ENCODE measurements around the gene ADCY10. TPM values are rescaled to one million over a fixed set of nuclear protein-coding genes. Genes with fewer than 3 reads are reported as not detected.
"Not testable (repeated sequence)": the region's sequence is repeated elsewhere in the genome, so short reads cannot be mapped to it uniquely, and the experiment has no call there.

Gene ADCY10
- total RNA-seq, 1 donor from 2014 or later: not detected

GRCh38 chr1:167933788-167934187, 19.9 kb upstream of the ADCY10 start:
- intact Hi-C loops (cut with DNase I): loop anchor here (10.0 kb wide), 1 partner anchor 151 kb away; no protein-coding TSS in a partner anchor
- ATAC-seq (no peak), DNase-seq (ENCODE audit: missing footprints) (no peak)

GRCh38 chr1:167929725-167930124, 15.8 kb upstream of the ADCY10 start:
- intact Hi-C loops (cut with DNase I): loop anchor here (10.0 kb wide), 1 partner anchor 155 kb away; no protein-coding TSS in a partner anchor
- no peak for DNase-seq (ENCODE audit: missing footprints)
- no peak for ATAC-seq

- DNase-seq (ENCODE audit: missing footprints); intact Hi-C loops (cut with DNase I); ATAC-seq: not testable (repeated sequence)
Measured at GRCh38 chr1:167928919-167929318, 15.0 kb upstream of the ADCY10 start.

GRCh38 chr1:167928457-167928852, 14.5 kb upstream of the ADCY10 start:
- intact Hi-C loops (cut with DNase I): no loop called here
- no peak for ATAC-seq
- no peak for DNase-seq (ENCODE audit: missing footprints)

- intact Hi-C loops (cut with DNase I): no loop called here
- no peak for ATAC-seq
- no peak for DNase-seq (ENCODE audit: missing footprints)
Measured at GRCh38 chr1:167927046-167927754, 13.3 kb upstream of the ADCY10 start.

- no peak for DNase-seq (ENCODE audit: missing footprints)
- no peak for ATAC-seq
- intact Hi-C loops (cut with DNase I): no loop called here
Measured at GRCh38 chr1:167926486-167926997, 12.6 kb upstream of the ADCY10 start.

GRCh38 chr1:167924543-167925231, 10.8 kb upstream of the ADCY10 start:
- ATAC-seq (no peak), DNase-seq (ENCODE audit: missing footprints) (no peak)
- intact Hi-C loops (cut with DNase I): no loop called here

GRCh38 chr1:167924102-167924501, 10.2 kb upstream of the ADCY10 start:
- no peak for ATAC-seq
- no peak for DNase-seq (ENCODE audit: missing footprints)
- intact Hi-C loops (cut with DNase I): no loop called here

- intact Hi-C loops (cut with DNase I): no loop called here
- DNase-seq (ENCODE audit: missing footprints) (no peak), ATAC-seq (no peak)
Measured at GRCh38 chr1:167923324-167924056, 9.6 kb upstream of the ADCY10 start.

GRCh38 chr1:167922611-167923074, 8.7 kb upstream of the ADCY10 start:
- ATAC-seq (no peak), DNase-seq (ENCODE audit: missing footprints) (no peak)
- intact Hi-C loops (cut with DNase I): no loop called here

GRCh38 chr1:167922023-167922422, 8.1 kb upstream of the ADCY10 start:
- ATAC-seq: peak; percentile 59
- DNase-seq (ENCODE audit: missing footprints): no peak
- intact Hi-C loops (cut with DNase I): no loop called here

GRCh38 chr1:167916766-167917511, 3.0 kb upstream of the ADCY10 start:
- DNase-seq (ENCODE audit: missing footprints): no peak
- ATAC-seq: no peak
- intact Hi-C loops (cut with DNase I): no loop called here

- DNase-seq (ENCODE audit: missing footprints): no peak
- intact Hi-C loops (cut with DNase I): no loop called here
- no peak for ATAC-seq
Measured at GRCh38 chr1:167915569-167915968, 1.6 kb upstream of the ADCY10 start.

- no peak for ATAC-seq
- DNase-seq (ENCODE audit: missing footprints): no peak
- intact Hi-C loops (cut with DNase I): no loop called here
Measured at GRCh38 chr1:167912294-167912693, 1.6 kb downstream of the ADCY10 start.

- intact Hi-C loops (cut with DNase I): no loop called here
- DNase-seq (ENCODE audit: missing footprints) (no peak), ATAC-seq (no peak)
Measured at GRCh38 chr1:167911413-167911812, 2.5 kb downstream of the ADCY10 start.

GRCh38 chr1:167910530-167910929, 3.4 kb downstream of the ADCY10 start:
- DNase-seq (ENCODE audit: missing footprints) (no peak), ATAC-seq (peak; percentile 76)
- intact Hi-C loops (cut with DNase I): no loop called here

- intact Hi-C loops (cut with DNase I): no loop called here
- no peak for ATAC-seq
- DNase-seq (ENCODE audit: missing footprints): no peak
Measured at GRCh38 chr1:167909691-167910180, 4.2 kb downstream of the ADCY10 start.

- DNase-seq (ENCODE audit: missing footprints): no peak
- no peak for ATAC-seq
- intact Hi-C loops (cut with DNase I): no loop called here
Measured at GRCh38 chr1:167905671-167906070, 8.3 kb downstream of the ADCY10 start.

- no peak for DNase-seq (ENCODE audit: missing footprints)
- ATAC-seq: no peak
- intact Hi-C loops (cut with DNase I): no loop called here
Measured at GRCh38 chr1:167905182-167905581, 8.8 kb downstream of the ADCY10 start.
